ENCODE data around the gene CDC14A. TPM values are rescaled to one million over a fixed set of nuclear protein-coding genes. Genes with fewer than 3 reads are reported as not detected.
"Not testable (repeated sequence)": the region's sequence is repeated elsewhere in the genome, so short reads cannot be mapped to it uniquely, and the experiment has no call there.

The CDC14A gene
- total RNA-seq, 4 donors from 2014 or later, result 9.0 to 32.4 (median 23.0) TPM

DNA sequence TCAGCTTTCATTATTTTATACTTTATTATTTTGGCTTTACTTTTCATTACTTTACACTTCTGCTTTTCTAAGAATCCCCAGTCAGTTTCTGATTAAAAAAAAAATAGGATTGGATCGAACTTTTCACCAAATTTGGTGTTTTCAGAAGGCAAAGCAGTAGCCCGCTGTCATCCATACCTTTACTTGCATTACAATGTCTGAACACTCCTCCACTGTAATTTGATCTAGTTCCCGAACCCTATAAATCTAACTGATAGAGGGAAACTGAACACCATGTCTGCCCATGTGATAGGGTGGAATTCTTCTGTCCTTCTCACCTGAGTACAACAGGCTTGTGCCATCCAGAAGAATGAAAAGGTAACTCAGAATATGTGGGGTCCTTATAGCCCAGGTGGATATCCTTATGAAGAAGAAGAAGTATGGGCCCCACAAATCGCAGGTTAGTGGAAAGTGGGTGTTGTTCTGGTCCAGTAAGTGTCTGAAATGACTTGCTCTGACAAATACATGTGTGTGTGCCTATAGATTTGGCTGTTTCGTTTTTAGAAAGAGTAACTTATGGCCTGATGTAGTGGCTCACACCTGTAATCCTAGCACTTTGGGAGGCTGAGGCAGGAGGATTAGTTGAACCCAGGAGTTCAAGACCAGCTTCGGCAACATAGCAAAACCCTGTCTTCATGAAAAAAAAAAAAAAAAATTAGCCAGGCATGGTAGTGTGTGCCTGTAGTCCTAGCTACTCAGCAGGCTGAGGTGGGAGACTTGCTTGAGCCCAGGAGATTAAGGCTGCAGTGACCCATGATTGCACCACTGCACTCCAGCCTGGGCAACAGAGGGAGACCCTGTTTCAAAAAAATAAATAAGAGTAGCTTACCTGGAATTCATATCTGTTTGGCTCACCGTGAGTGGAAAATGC is 26.6 kb upstream of the CDC14A start:
- Histone ChIP-seq H3K4me1 (no peaks in the 10 kb centered on the region), H3K27me3 (no peaks in the 10 kb centered on the region), H3K36me3 (no peaks in the 10 kb centered on the region), H3K9me3 (no peaks in the 10 kb centered on the region), H3K4me3 (no peak overlapping the region), H3K27ac (no peak overlapping the region)
- no peak for DNase-seq
- no peak for TF ChIP-seq CTCF (IDR thresholded peaks at IDR 0.05)
- no peak for TF ChIP-seq POLR2A (IDR thresholded peaks at IDR 0.05)
- intact Hi-C loops (cut with DNase I; ENCODE audit: low total_unique reads), result no loop called here

- H3K4me3 ChIP-seq; H3K9me3 ChIP-seq; H3K27me3 ChIP-seq; H3K4me1 ChIP-seq; H3K27ac ChIP-seq; DNase-seq; H3K36me3 ChIP-seq; intact Hi-C loops (cut with DNase I; ENCODE audit: low total_unique reads): not testable (repeated sequence)
These were observed 26.0 kb upstream of the CDC14A start for GRCh38 chr1:100326325-100326670.

DNA sequence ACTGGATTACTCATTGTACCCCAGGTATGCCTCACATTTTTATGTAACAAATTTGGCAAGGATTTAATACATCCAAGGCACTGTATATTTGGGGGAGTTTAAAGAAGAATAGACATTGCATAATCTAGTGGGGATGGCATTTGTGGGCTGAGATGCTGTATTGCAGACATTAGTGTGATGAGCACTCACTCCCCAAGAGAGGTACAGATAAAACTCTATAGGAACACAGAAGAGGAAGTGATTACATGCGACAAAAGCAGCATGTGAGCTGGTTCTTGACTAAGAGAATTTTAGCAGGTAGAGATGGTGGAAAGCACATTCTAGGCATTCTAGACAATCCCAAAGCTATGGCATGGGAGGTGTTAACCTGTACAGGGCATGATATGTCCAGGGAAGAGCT is 24.2 kb upstream of the CDC14A start:
- TF ChIP-seq POLR2A (IDR thresholded peaks at IDR 0.05) (no peak), CTCF (IDR thresholded peaks at IDR 0.05) (no peak)
- H3K36me3 ChIP-seq, result no peaks in the 10 kb centered on the region
- no peak overlapping the region for H3K27ac ChIP-seq
- DNase-seq, result no peak
- intact Hi-C loops (cut with DNase I; ENCODE audit: low total_unique reads), result no loop called here
- H3K4me1 ChIP-seq, result no peaks in the 10 kb centered on the region
- H3K9me3 ChIP-seq, result no peaks in the 10 kb centered on the region
- no peak overlapping the region for H3K4me3 ChIP-seq
- H3K27me3 ChIP-seq, result no peaks in the 10 kb centered on the region

DNA sequence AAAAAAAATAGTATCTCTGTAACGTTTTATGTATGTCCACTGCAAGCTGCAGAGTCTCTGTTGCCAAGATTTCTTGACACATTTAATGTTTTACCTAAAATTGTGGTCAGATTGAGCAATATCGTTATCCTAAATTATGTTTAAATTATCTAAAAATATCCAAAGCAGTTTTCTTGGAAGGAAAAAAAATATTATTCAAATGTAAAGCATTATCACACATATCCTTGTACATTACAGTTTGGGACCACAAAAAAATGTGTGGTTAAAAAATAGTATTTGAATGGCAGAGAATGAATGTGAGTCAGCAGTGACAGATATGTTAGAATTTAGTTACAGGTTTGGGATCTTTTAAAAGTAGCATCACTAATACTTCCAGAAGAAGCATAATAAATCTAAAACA is 21.2 kb upstream of the CDC14A start:
- H3K36me3 ChIP-seq; H3K9me3 ChIP-seq; H3K27ac ChIP-seq; H3K27me3 ChIP-seq; DNase-seq; H3K4me3 ChIP-seq; H3K4me1 ChIP-seq; intact Hi-C loops (cut with DNase I; ENCODE audit: low total_unique reads): not testable (repeated sequence)

GRCh38 chr1:100332331-100332730 is 20.0 kb upstream of the CDC14A start:
- Histone ChIP-seq H3K4me3 (no peak overlapping the region), H3K4me1 (no peaks in the 10 kb centered on the region), H3K27me3 (no peaks in the 10 kb centered on the region), H3K27ac (no peak overlapping the region), H3K9me3 (no peaks in the 10 kb centered on the region), H3K36me3 (no peaks in the 10 kb centered on the region)
- no peak for DNase-seq
- intact Hi-C loops (cut with DNase I; ENCODE audit: low total_unique reads), result no loop called here
- TF ChIP-seq POLR2A (IDR thresholded peaks at IDR 0.05) (no peak), CTCF (IDR thresholded peaks at IDR 0.05) (no peak)

- Histone ChIP-seq H3K4me3 (no peak overlapping the region), H3K27me3 (no peaks in the 10 kb centered on the region), H3K9me3 (no peaks in the 10 kb centered on the region), H3K36me3 (no peaks in the 10 kb centered on the region), H3K27ac (no peak overlapping the region), H3K4me1 (no peaks in the 10 kb centered on the region)
- intact Hi-C loops (cut with DNase I; ENCODE audit: low total_unique reads), result no loop called here
- DNase-seq, result no peak
- TF ChIP-seq CTCF (IDR thresholded peaks at IDR 0.05) (no peak), POLR2A (IDR thresholded peaks at IDR 0.05) (no peak)
These were observed 16.9 kb upstream of the CDC14A start for GRCh38 chr1:100335436-100335835.

DNA sequence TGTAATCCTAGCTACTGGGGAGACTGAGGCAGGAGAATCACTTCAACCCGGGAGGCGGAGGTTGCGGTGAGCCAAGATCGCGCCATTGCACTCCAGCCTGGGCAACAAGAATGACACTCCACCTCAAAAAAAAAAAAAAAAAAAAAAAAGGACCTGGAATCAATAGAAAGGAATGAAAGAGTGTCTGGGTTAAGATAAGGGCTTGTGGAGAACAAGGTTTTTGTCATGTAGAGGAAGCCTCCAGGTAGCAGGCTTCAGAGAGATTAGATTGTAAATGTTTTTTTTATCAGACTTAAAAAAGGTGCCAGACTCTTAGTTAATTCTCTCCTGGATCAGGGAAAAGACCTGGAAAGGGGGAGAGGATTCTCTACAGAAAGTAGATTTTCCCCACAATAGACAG is 14.4 kb upstream of the CDC14A start:
- H3K4me3 ChIP-seq; H3K9me3 ChIP-seq; intact Hi-C loops (cut with DNase I; ENCODE audit: low total_unique reads); H3K27ac ChIP-seq; H3K36me3 ChIP-seq; H3K4me1 ChIP-seq; H3K27me3 ChIP-seq; DNase-seq: not testable (repeated sequence)

GRCh38 chr1:100339735-100340134 is 12.6 kb upstream of the CDC14A start:
- intact Hi-C loops (cut with DNase I; ENCODE audit: low total_unique reads); DNase-seq; H3K27ac ChIP-seq; H3K27me3 ChIP-seq; H3K4me1 ChIP-seq; H3K4me3 ChIP-seq; H3K36me3 ChIP-seq; H3K9me3 ChIP-seq: not testable (repeated sequence)

Data from uterus (tissue), 4 donors.